Liver (tissue), 3 donors: ENCODE data around the gene CRAMP1.

ENCODE experiments used
- ATF3 ChIP-seq: IDR thresholded peaks from 2 replicates; pipeline ENCODE4 v1.6.1; 2016; ENCODE audit warnings: antibody characterized with exemption
- CTCF ChIP-seq: fragments of 150-350 bp; IDR thresholded peaks from 2 replicates; pipeline ENCODE4 v1.5.1; 2017; ENCODE audit warnings: improper control_type of control experiment, low read depth, low read length; ENCODE audit not compliant: missing input control
- FOXA2 ChIP-seq: IDR thresholded peaks from 2 replicates; pipeline ENCODE4 v1.6.1; 2016; ENCODE audit warnings: antibody characterized with exemption
- GABPA ChIP-seq, 2 donors: IDR thresholded peaks in 1 of 2; conservative IDR thresholded peaks in 1 of 2; 2 replicates each; pipeline ENCODE4 v1.6.1; 2016; ENCODE audit warnings: antibody characterized with exemption in 2 of 2, mild to moderate bottlenecking in 1 of 2, moderate library complexity in 1 of 2
- JUND ChIP-seq, 2 donors: IDR thresholded peaks; 2 replicates each; pipeline ENCODE4 v1.6.1; 2016; ENCODE audit warnings: antibody characterized with exemption in 2 of 2
- RAD21 ChIP-seq, 2 donors: IDR thresholded peaks; 2 replicates each; pipeline ENCODE4 v1.6.1; 2016; ENCODE audit warnings: antibody characterized with exemption in 2 of 2, mild to moderate bottlenecking in 2 of 2
- REST ChIP-seq: IDR thresholded peaks from 2 replicates; pipeline ENCODE4 v1.6.1; 2016; ENCODE audit warnings: antibody characterized with exemption, mild to moderate bottlenecking
- RXRA ChIP-seq, 2 donors: IDR thresholded peaks; 2 replicates each; pipeline ENCODE4 v1.6.1; 2017 to 2018; ENCODE audit warnings: antibody characterized with exemption in 2 of 2, mild to moderate bottlenecking in 1 of 2
- SP1 ChIP-seq: IDR thresholded peaks from 2 replicates; pipeline ENCODE4 v1.6.1; 2018; ENCODE audit warnings: antibody characterized with exemption, mild to moderate bottlenecking
- donor health status: healthy.
- donor health status: healthy.

GRCh38 chr16:1597154-1597553 is 15.0 kb upstream of the CRAMP1 start:
- TF ChIP-seq GABPA (IDR thresholded peaks at IDR 0.05 in 1 of 2, conservative IDR thresholded peaks at IDR 0.05 in 1 of 2) (no peak), JUND (IDR thresholded peaks at IDR 0.05) (no peak), FOXA2 (no peak), ATF3 (no peak), CTCF (no peak), REST (no peak), SP1 (no peak), RAD21 (IDR thresholded peaks at IDR 0.05) (no peak), RXRA (IDR thresholded peaks at IDR 0.05) (no peak)
